ENCODE results near the gene PATE1. TPM values are rescaled to one million over a fixed set of nuclear protein-coding genes. Genes with fewer than 3 reads are reported as not detected.

The PATE1 gene
- total and polyA plus RNA-seq, 10 of the 15 experiments (the other 5 are each of a cell fraction or from before 2014, with no cell fraction given): not detected

DNA sequence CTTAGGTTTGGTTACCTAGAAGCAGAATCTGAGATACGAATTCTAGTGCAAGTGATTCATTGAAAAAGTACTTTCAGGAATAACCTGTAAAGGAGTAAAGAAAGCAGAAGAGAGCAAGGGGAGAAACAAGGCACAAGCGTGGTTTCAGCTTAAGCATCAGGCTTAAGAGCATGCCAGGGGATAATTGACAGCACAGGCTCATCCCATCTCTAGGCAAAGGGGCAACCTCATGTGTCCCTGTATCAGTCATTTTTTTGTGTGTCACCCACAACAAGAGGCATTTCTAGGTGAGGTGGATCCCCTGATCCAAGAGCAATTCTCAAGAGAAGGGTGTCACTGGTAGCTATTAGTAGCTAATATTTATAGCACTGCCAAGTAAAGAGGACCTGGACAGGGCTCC is 24.5 kb downstream of the PATE1 start:
- intact Hi-C loops (cut with micrococcal nuclease; ENCODE audit: unreplicated experiment): no loop called here
- DNase-seq (ENCODE audit: low read depth, low spot score): no peak
- Histone ChIP-seq H3K9me3 (replicated peaks; ENCODE audit: control insufficient read depth, insufficient read depth, low read length) (no peaks in the 10 kb centered on the region), H3K36me3 (ENCODE audit: control insufficient read depth in 2 of 2, insufficient read depth in 2 of 2, low read length in 1 of 2) (no peaks in the 10 kb centered on the region), H3K79me2 (ENCODE audit: control insufficient read depth, insufficient read depth, low read length) (no peaks in the 10 kb centered on the region), H3K9ac (ENCODE audit: control insufficient read depth, insufficient read depth, low read length) (no peak overlapping the region), H4K20me1 (ENCODE audit: control insufficient read depth, insufficient read depth) (no peaks in the 10 kb centered on the region), H3K4me1 (ENCODE audit: control insufficient read depth, insufficient read depth, low read length) (no peaks in the 10 kb centered on the region), H2AFZ (ENCODE audit: control insufficient read depth, low read depth, low read length) (no peak overlapping the region), H3K4me3 (no peak overlapping the region), H3K27me3 (replicated peaks in 1 of 2; ENCODE audit: control insufficient read depth in 2 of 2, insufficient read depth in 2 of 2, low read length in 1 of 2) (peaks cover 0 to 3% of the 10 kb centered on the region in 2 experiments; a peak in 3 of 4 replicates), H3K27ac (ENCODE audit: control insufficient read depth, insufficient read depth) (no peak overlapping the region), H3K4me2 (ENCODE audit: control insufficient read depth, insufficient read depth) (no peak overlapping the region)
- TF ChIP-seq HDAC6 (IDR thresholded peaks at IDR 0.05; ENCODE audit: unreplicated experiment): no peak
- no peak for TF ChIP-seq EP300 (IDR thresholded peaks at IDR 0.05; ENCODE audit: borderline replicate concordance in 1 of 2, control insufficient read depth in 1 of 2, low read depth in 2 of 2, low read length in 2 of 2)
- no peak for TF ChIP-seq ZNF24 (IDR thresholded peaks at IDR 0.05)
- TF ChIP-seq RCOR1 (conservative IDR thresholded peaks at IDR 0.05; ENCODE audit: low read depth, low read length): no peak
- no peak for TF ChIP-seq FOXK2 (IDR thresholded peaks at IDR 0.05)
- TF ChIP-seq SP1 (IDR thresholded peaks at IDR 0.05; ENCODE audit: low read depth, low read length): no peak
- TF ChIP-seq ZBTB40 (IDR thresholded peaks at IDR 0.05; ENCODE audit: borderline replicate concordance): no peak
- TF ChIP-seq, protein P1, sequence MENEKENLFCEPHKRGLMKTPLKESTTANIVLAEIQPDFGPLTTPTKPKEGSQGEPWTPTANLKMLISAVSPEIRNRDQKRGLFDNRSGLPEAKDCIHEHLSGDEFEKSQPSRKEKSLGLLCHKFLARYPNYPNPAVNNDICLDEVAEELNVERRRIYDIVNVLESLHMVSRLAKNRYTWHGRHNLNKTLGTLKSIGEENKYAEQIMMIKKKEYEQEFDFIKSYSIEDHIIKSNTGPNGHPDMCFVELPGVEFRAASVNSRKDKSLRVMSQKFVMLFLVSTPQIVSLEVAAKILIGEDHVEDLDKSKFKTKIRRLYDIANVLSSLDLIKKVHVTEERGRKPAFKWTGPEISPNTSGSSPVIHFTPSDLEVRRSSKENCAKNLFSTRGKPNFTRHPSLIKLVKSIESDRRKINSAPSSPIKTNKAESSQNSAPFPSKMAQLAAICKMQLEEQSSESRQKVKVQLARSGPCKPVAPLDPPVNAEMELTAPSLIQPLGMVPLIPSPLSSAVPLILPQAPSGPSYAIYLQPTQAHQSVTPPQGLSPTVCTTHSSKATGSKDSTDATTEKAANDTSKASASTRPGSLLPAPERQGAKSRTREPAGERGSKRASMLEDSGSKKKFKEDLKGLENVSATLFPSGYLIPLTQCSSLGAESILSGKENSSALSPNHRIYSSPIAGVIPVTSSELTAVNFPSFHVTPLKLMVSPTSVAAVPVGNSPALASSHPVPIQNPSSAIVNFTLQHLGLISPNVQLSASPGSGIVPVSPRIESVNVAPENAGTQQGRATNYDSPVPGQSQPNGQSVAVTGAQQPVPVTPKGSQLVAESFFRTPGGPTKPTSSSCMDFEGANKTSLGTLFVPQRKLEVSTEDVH (IDR thresholded peaks at IDR 0.05; ENCODE audit: low read depth, partially characterized antibody): no peak
- no peak for TF ChIP-seq NR2F1 (conservative IDR thresholded peaks at IDR 0.05)
- no peak for TF ChIP-seq POLR2A (IDR thresholded peaks at IDR 0.05; ENCODE audit: low read depth, low read length)
- no TSS peak for BruUV-seq (replicated peaks)
- ChIA-PET SMC1A (ENCODE audit: uncharacterized antibody, unreplicated experiment) (interaction anchor here (1.2 kb wide), 1 partner anchor 42 kb away, joined by 3 read pairs; no protein-coding TSS in a partner anchor), CTCF (no interaction called here), POLR2A (no interaction called here), RAD21 (ENCODE audit: unreplicated experiment) (no interaction called here)
- ATAC-seq: no peak
- FAIRE-seq: no peak
- in situ Hi-C loops (cut with MboI): no loop called here
- WGBS (ENCODE audit: insufficient coverage, insufficient replicate concordance, low lambda C conversion rate, missing lambda C conversion rate): 7% methylated on average over 2 of the region's 2 CpGs

Data from GM12878 (cell line).